Activated CD4-positive, CD25-positive, alpha-beta regulatory T cell treated with anti-CD3 and anti-CD28 coated beads, Interleukin-2, amount 50 U/mL, for 72 hours (primary cell): ENCODE measurements around the gene MYO18A.

Experiments
- DNase-seq: peaks from one replicate; pipeline ENCODE4 v3.0.0; 2021

MYO18A gene

GRCh38 chr17:29166507-29166887, 13.7 kb downstream of the MYO18A start:
- DNase-seq = no peak

- DNase-seq = no peak
These were observed 14.2 kb downstream of the MYO18A start for GRCh38 chr17:29165800-29166506.

- no peak for DNase-seq
These were observed 14.9 kb downstream of the MYO18A start for GRCh38 chr17:29165261-29165660.

GRCh38 chr17:29163563-29163962, 16.6 kb downstream of the MYO18A start:
- no peak for DNase-seq

GRCh38 chr17:29162909-29163341, 17.3 kb downstream of the MYO18A start:
- no peak for DNase-seq

- DNase-seq = no peak
These were observed 17.9 kb downstream of the MYO18A start for GRCh38 chr17:29162082-29162908.

- no peak for DNase-seq
These were observed 19.9 kb downstream of the MYO18A start for GRCh38 chr17:29160253-29160652.

- DNase-seq = no peak
These were observed 20.8 kb downstream of the MYO18A start for GRCh38 chr17:29159306-29159860.

GRCh38 chr17:29158488-29159275, 21.5 kb downstream of the MYO18A start:
- no peak for DNase-seq

GRCh38 chr17:29158096-29158487, 22.1 kb downstream of the MYO18A start:
- DNase-seq = no peak

GRCh38 chr17:29157310-29157709, 22.9 kb downstream of the MYO18A start:
- DNase-seq = no peak

- no peak for DNase-seq
These were observed 23.4 kb downstream of the MYO18A start for GRCh38 chr17:29156781-29157180.

GRCh38 chr17:29155966-29156338, 24.2 kb downstream of the MYO18A start:
- DNase-seq = no peak

GRCh38 chr17:29155227-29155965, 24.8 kb downstream of the MYO18A start:
- peak; percentile 76 for DNase-seq

- no peak for DNase-seq
These were observed 25.5 kb downstream of the MYO18A start for GRCh38 chr17:29154516-29155226.

GRCh38 chr17:29151567-29151966, 28.6 kb downstream of the MYO18A start:
- no peak for DNase-seq

GRCh38 chr17:29150161-29150560, 30.0 kb downstream of the MYO18A start:
- DNase-seq = no peak

- no peak for DNase-seq
These were observed 30.6 kb downstream of the MYO18A start for GRCh38 chr17:29149431-29150064.

- peak; percentile 96 for DNase-seq
These were observed 31.3 kb downstream of the MYO18A start for GRCh38 chr17:29148790-29149430.

GRCh38 chr17:29148257-29148789, 31.9 kb downstream of the MYO18A start:
- DNase-seq = no peak
